HG03442 (cell line): ENCODE data around the gene RAB3D.
A peak's percentile ranks its signal among the peaks of the same experiment; 100 is the strongest.
"Not testable (repeated sequence)": the region's sequence is repeated elsewhere in the genome, so short reads cannot be mapped to it uniquely, and the experiment has no call there.

Experiments
- ATAC-seq: cut with Tn5 transposase; IDR thresholded peaks from one replicate; pipeline ENCODE4 v1.9.1; 2021; ENCODE audit warnings: mild to moderate bottlenecking, moderate library complexity; ENCODE audit not compliant: unreplicated experiment

The RAB3D gene

GRCh38 chr19:11367528-11367927, 28.1 kb upstream of the RAB3D start:
- no peak for ATAC-seq

- ATAC-seq: no peak
Measured at GRCh38 chr19:11365557-11366117, 26.2 kb upstream of the RAB3D start.

- ATAC-seq: no peak
Measured at GRCh38 chr19:11364935-11365334, 25.5 kb upstream of the RAB3D start.

GRCh38 chr19:11364296-11364904, 24.9 kb upstream of the RAB3D start:
- ATAC-seq: no peak

GRCh38 chr19:11363881-11364280, 24.4 kb upstream of the RAB3D start:
- no peak for ATAC-seq

GRCh38 chr19:11361771-11362731, 22.6 kb upstream of the RAB3D start:
- ATAC-seq: no peak

- ATAC-seq: no peak
Measured at GRCh38 chr19:11361037-11361770, 21.7 kb upstream of the RAB3D start.

GRCh38 chr19:11359421-11359820, 20.0 kb upstream of the RAB3D start:
- no peak for ATAC-seq

- ATAC-seq: no peak
Measured at GRCh38 chr19:11356676-11357550, 17.5 kb upstream of the RAB3D start.

GRCh38 chr19:11356074-11356397, 16.6 kb upstream of the RAB3D start:
- no peak for ATAC-seq

GRCh38 chr19:11355160-11356073, 16.0 kb upstream of the RAB3D start, which contains the start of gene PLPPR2:
TSS of gene PLPPR2 (plus strand) at chr19:11355432. CDS start at chr19:11357674, 2,242 bp downstream.
- ATAC-seq: no peak

- ATAC-seq: not testable (repeated sequence)
Measured at GRCh38 chr19:11354102-11354501, 14.6 kb upstream of the RAB3D start.

- ATAC-seq: no peak
Measured at GRCh38 chr19:11349171-11349570, 9.7 kb upstream of the RAB3D start.

- ATAC-seq: no peak
Measured at GRCh38 chr19:11347546-11348039, 8.1 kb upstream of the RAB3D start.

GRCh38 chr19:11346104-11346940, 6.9 kb upstream of the RAB3D start, which contains the start of the genes CCDC159 and TMEM205:
TSS of gene CCDC159 (plus strand) at chr19:11346519. CDS start at chr19:11346607, 88 bp downstream.
TSS of gene TMEM205 (minus strand) at chr19:11346268. CDS start at chr19:11345619, 649 bp downstream.
- peak; percentile 88 for ATAC-seq

GRCh38 chr19:11345122-11345803, 5.8 kb upstream of the RAB3D start:
- no peak for ATAC-seq

GRCh38 chr19:11342429-11342828, 3.0 kb upstream of the RAB3D start:
- ATAC-seq: no peak
